Panc1 (cell line): Measurements from ENCODE around the gene CLCN1. TPM values are rescaled to one million over a fixed set of nuclear protein-coding genes. Genes with fewer than 3 reads are reported as not detected.

Source experiments
- ATAC-seq: fragments of 200-7000 bp; cut with Tn5 transposase; 2 replicates; pipeline ENCODE4 v1.9.1; 2020; ENCODE audit warnings: mild to moderate bottlenecking, moderate library complexity
- BruUV-seq: library from RNA; stranded (reverse); fragments of 400-500 nt; replicated peaks from 2 replicates; lab custom pipeline; 2021; lab: Mats Ljungman, UMichigan
- CTCF ChIA-PET: fragments of 300-600 bp; sonication (Branson Sonifier 250); formaldehyde crosslinking; loops from one replicate; lab custom pipeline; 2022; ENCODE audit warnings: antibody characterized with exemption; lab: Charles Lee
- POLR2A ChIA-PET: fragments of 300-600 bp; sonication (Branson Sonifier 250); formaldehyde crosslinking; loops from one replicate; lab custom pipeline; 2022; ENCODE audit warnings: antibody characterized with exemption; lab: Charles Lee
- DNase-seq: peaks from one replicate; pipeline ENCODE4 v3.0.0-alpha.2; 2010; ENCODE audit warnings: low read depth, low spot score
- H3K27ac ChIP-seq: 2 replicates; pipeline ENCODE4 v1.5.1; 2011; ENCODE audit warnings: mild to moderate bottlenecking, low read length, inconsistent platforms
- H3K27me3 ChIP-seq: fragments of 200-500 bp; sonication (Bioruptor generic); 2 replicates; pipeline ENCODE4 v1.6.0; 2014; ENCODE audit warnings: low read length, inconsistent platforms; ENCODE audit not compliant: control insufficient read depth, insufficient read depth
- H3K36me3 ChIP-seq: fragments of 200-500 bp; sonication (Bioruptor generic); 2 replicates; pipeline ENCODE4 v1.5.1; 2014; ENCODE audit warnings: inconsistent platforms, mild to moderate bottlenecking, low read length, moderate library complexity; ENCODE audit not compliant: control insufficient read depth, insufficient read depth
- H3K4me1 ChIP-seq: 2 replicates; pipeline ENCODE4 v1.5.1; 2011; ENCODE audit warnings: inconsistent platforms, mild to moderate bottlenecking, low read length, moderate library complexity; ENCODE audit not compliant: control insufficient read depth, insufficient read depth
- H3K4me3 ChIP-seq, 2 experiments: 2 replicates each; pipeline ENCODE4 v1.5.1; 2011 to 2012; ENCODE audit warnings: low read depth in 2 of 2, low read length in 2 of 2, mild to moderate bottlenecking in 2 of 2, inconsistent platforms in 1 of 2, moderate library complexity in 1 of 2
- H3K9me3 ChIP-seq: fragments of 200-500 bp; sonication (Bioruptor generic); 2 replicates; pipeline ENCODE4 v1.5.1; 2014; ENCODE audit warnings: low read depth, mild to moderate bottlenecking, inconsistent platforms, low read length, moderate library complexity; ENCODE audit not compliant: control insufficient read depth, insufficient read depth
- CTCF ChIP-seq: fragments of 450-650 bp; IDR thresholded peaks from 2 replicates; pipeline ENCODE4 v1.5.1; 2017; ENCODE audit warnings: mild to moderate bottlenecking
- POLR2AphosphoS5 ChIP-seq: IDR thresholded peaks from 2 replicates; pipeline ENCODE4 v1.6.1; 2012; ENCODE audit warnings: mild to moderate bottlenecking, low read depth, low read length, moderate library complexity
- REST ChIP-seq, 2 experiments: IDR thresholded peaks; 2 replicates each; pipeline ENCODE4 v1.6.1; 2011 to 2012; ENCODE audit warnings: low read depth in 2 of 2, control low read depth in 1 of 2, low read length in 1 of 2, mild to moderate bottlenecking in 1 of 2, moderate library complexity in 1 of 2; ENCODE audit not compliant: insufficient read depth in 1 of 2
- SIN3A ChIP-seq: IDR thresholded peaks from 2 replicates; pipeline ENCODE4 v1.6.1; 2012; ENCODE audit warnings: low read depth, mild to moderate bottlenecking, low read length, moderate library complexity, borderline replicate concordance; ENCODE audit not compliant: insufficient read depth
- TCF7L2 ChIP-seq: IDR thresholded peaks from 2 replicates; pipeline ENCODE4 v1.6.1; 2011; ENCODE audit warnings: mild to moderate bottlenecking, low read depth, low read length, inconsistent platforms
- in situ Hi-C: cut with HindIII; loops from 2 replicates; pipeline ENCODE4 v1.10.0; 2016; ENCODE audit warnings: low sequenced_read_pairs, low pct_unique_long_range_greater_than_20kb
- intact Hi-C: fragments of 100-400 bp; cut with micrococcal nuclease; formaldehyde crosslinking; loops from one replicate; pipeline ENCODE4 v1.10.0; 2022; ENCODE audit not compliant: unreplicated experiment
- total RNA-seq: library from RNA; stranded (reverse); gene quantifications from one replicate; pipeline ENCODE4 v1.2.1, GENCODE V29; 2021; ENCODE audit not compliant: unreplicated experiment

Gene CLCN1
- total RNA-seq, 1 experiment from 2014 or later = 0.15 TPM

- Histone ChIP-seq H3K27ac (no peak overlapping the region), H3K27me3 (no peaks in the 10 kb centered on the region), H3K4me3 (no peak overlapping the region), H3K9me3 (no peaks in the 10 kb centered on the region), H3K36me3 (no peaks in the 10 kb centered on the region), H3K4me1 (peaks cover 12% of the 10 kb centered on the region; the same call in 1 of the 2 replicates)
- in situ Hi-C loops (no loop called here), intact Hi-C loops (no loop called here)
- no peak for DNase-seq
- TF ChIP-seq REST (IDR thresholded peaks at IDR 0.05; ENCODE audit: insufficient read depth in 1 of 2, low read depth in 2 of 2, low read length in 1 of 2) = no peak
- TF ChIP-seq TCF7L2 = no peak
- TF ChIP-seq POLR2AphosphoS5 = no peak
- no peak for TF ChIP-seq SIN3A
- TF ChIP-seq CTCF = no peak
- ATAC-seq = no peak
- BruUV-seq = no TSS peak
- ChIA-PET POLR2A (no interaction called here), CTCF (no interaction called here)
Observed at GRCh38 chr7:143374561-143374960, 58.6 kb downstream of the CLCN1 start.

- no peak for ATAC-seq
- DNase-seq = no peak
- H3K4me3 ChIP-seq = no peak overlapping the region
- no peak overlapping the region for H3K27ac ChIP-seq
- no peaks in the 10 kb centered on the region for H3K27me3 ChIP-seq
- no peaks in the 10 kb centered on the region for H3K9me3 ChIP-seq
- intact Hi-C loops (no loop called here), in situ Hi-C loops (no loop called here)
- CTCF ChIA-PET = no interaction called here
- no peaks in the 10 kb centered on the region for H3K36me3 ChIP-seq
- POLR2A ChIA-PET = no interaction called here
- peaks cover 9% of the 10 kb centered on the region; the same call in 1 of the 2 replicates for H3K4me1 ChIP-seq
- no peak for TF ChIP-seq TCF7L2
- no peak for TF ChIP-seq CTCF
- TF ChIP-seq REST (IDR thresholded peaks at IDR 0.05; ENCODE audit: insufficient read depth in 1 of 2, low read depth in 2 of 2, low read length in 1 of 2) = no peak
- TF ChIP-seq SIN3A = no peak
- TF ChIP-seq POLR2AphosphoS5 = no peak
- BruUV-seq = no TSS peak
Observed at GRCh38 chr7:143375298-143376034, 59.6 kb downstream of the CLCN1 start.
